ENCODE results near the gene H2AZ2.
"Not testable (repeated sequence)": the region's sequence is repeated elsewhere in the genome, so short reads cannot be mapped to it uniquely, and the experiment has no call there.

H2AZ2 gene

DNA sequence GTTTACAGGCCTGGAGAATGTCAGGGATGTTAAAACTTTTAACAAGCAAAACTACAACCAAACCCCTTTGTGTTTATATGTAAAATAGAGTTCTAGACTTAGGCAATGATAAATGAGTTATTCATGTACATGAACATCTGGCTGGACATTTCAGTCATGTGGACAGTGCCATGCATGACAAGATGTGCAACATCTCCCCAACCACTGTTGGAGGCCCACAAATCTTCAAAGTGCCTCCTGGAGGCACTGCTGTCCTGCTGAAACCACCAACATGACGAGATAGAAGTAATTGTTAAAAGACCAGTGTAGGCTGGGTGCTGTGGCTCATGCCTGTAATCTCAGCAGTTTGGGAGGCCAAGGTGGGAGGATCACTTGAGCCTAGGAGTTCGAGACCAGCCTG lies 33.0 kb downstream of the H2AZ2 start:
- no peak for DNase-seq (ENCODE audit: low read depth)

DNA sequence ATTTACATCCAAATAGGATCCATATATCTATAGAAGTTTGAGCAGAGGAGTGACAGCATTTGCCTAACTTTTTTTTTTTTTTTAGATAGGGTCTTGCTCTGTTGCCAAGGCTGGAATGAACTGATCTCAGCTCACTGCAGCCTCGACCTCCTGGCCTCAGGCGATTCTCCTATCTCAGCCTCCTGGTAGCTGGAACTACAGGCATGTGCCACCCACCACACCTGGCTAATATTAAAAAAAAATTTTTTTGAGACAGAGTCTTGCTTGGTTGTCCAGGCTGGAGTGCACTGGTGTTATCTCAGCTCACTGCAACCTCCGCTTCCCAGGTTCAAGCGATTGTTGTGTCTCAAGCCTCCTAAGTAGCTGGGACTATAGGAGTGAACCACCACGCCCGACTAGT lies 36.3 kb downstream of the H2AZ2 start:
- DNase-seq (ENCODE audit: low read depth) = no peak

DNA sequence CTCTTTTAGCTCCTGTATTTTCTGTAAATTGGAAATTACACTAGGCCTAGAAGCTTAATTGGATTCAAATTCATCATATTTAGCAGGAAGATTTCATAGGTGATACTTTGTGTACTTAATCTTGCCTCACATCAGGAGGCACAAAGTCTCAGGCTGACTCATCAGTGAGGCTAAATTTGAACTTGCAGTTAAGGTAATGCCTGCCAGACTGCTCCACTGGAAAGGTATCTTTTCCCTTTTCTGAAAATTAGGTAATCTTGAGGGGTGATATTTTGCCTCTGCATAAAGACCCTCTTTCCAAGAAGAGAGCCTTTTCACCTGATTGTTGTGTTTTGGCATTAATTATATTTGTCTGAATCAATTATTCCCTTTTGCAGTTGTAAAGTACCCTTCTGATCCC lies 36.8 kb downstream of the H2AZ2 start:
- no peak for DNase-seq (ENCODE audit: low read depth)

DNA sequence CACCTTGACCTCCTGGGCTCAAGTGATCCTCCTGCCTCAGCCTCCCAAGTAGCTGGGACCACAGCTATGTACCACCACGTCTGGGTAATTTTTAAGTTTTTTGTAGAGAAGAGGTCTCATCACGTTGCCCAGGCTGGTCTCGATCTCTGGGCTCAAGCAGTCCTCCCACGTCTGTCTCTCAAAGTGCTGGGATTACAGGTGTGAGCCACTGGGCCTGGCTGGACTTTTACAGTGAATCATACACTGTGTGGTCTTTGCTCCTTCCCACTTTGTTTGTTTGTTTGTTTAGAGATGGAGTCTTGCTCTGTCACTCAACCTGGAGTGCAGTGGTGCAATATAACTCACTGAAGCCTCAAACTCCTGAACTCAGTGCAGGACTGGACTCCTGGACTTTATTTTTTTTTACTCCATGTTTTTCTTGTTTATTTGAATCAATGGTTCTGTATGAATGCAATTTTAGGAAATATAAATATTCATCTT lies 38.9 kb downstream of the H2AZ2 start:
- no peak for DNase-seq (ENCODE audit: low read depth)

DNA sequence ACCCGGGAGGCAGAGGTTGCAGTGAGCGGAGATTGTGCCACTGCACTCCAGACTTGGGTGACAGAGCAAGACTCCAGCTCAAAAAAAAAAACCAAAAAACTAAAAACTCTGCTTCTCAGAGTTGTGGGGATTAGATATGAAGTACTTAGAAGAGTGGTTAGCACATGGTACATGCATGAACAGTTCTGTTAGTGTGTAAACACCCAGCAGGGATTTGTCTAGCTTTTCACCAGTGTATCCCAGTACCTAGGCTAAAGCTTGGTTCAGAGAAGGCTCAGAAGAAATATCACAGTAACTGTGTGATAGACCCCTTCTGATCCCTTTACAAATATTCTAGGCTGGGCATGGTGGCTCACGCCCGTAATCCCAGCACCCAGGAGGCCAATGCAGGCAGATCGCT lies 41.9 kb downstream of the H2AZ2 start:
- DNase-seq (ENCODE audit: low read depth) = no peak

DNA sequence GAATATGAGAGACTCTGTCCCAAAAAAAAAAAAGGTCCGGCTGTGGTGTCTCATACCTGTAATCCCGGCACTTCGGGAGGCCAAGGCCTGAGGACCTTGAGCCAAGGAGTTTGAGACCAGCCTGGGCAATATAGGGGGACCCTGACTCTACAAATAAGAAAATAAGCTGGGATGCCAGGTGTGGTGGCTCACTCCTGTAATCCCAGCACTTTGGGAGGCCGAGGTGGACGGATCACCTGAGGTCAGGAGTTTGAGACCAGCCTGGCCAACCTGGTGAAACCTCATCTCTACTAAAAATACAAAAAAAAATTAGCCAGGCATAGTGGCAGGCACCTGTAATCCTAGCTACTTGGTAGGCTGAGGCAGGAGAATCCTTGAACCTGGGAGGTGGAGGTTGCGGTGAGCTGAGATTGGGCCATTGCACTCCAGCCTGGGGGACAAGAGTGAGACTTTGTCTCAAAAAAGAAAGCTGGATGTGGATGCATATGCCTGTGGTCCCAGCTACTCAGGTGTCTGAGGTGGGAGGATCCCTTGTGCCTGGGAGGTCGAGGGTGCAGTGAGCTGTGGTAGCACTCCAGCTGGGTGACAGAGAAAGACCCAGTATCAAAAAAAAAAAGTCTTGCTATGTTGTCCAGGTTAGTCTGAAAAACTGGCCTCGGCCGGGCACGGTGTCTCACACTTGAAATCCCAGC lies 43.9 kb downstream of the H2AZ2 start:
- not testable (repeated sequence) for DNase-seq (ENCODE audit: low read depth)

DNA sequence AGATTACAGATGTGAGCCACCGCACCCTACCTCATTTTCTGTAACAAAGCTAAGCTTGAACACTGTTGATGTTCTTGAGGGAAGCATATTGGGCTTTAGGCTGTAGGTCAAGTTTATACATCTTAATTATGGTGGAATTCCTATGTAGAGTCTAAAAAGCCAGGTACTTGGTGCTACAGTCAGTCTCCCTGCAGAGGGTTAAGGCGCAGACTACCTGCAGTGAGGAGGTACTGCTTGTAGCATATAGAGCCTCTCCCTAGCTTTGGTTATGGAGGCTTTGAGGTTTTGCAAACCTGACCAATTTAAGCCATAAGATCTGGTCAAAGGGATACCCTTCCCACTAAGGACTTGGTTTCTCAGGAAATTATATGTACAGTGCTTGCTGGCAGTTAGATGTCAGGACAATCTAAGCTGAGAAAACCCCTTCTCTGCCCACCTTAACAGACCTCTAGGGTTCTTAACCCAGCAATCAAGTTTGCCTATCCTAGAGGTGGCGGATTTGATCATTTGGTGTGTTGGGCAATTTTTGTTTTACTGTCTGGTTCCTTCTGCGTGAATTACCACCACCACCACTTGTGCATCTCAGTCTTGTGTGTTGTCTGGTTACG lies 45.4 kb downstream of the H2AZ2 start:
- DNase-seq (ENCODE audit: low read depth) = no peak

DNA sequence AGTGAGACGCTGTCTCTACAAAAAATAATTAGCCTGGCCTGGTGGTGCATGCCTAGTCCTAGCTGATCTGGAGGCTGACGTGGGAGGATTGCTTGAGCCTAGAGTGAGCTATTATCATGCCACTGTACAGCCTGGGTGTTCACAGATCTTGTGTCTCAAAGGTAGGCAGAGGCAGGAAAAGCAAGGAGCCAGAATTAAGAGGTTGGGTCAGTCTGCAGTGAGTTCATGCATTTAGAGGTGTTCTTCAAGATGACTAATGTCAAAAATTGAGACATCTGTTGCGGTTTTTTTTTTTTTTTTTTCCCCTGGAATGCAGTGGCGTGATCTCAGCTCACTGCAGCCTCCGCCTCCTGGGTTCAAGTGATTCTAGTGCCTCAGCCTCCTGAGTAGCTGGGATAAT lies 46.0 kb downstream of the H2AZ2 start:
- DNase-seq (ENCODE audit: low read depth) = no peak

DNA sequence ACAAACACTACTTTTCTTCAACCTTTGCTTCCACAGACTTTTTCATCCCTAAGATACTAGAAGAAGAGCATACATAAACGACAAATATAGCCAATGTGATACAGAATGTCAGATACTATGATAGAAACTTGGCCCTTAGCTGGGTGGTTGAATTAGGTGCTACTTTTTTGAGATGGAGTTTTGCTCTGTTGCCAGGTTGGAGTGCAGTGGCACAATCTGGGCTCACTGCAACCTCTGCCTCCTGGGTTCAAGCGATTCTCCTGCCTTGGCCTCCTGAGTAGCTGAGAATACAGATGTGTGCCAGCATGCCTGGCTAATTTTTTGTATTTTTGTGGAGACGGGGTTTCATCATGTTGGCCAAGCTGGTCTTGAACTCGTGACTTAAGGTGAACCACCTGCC lies 47.9 kb downstream of the H2AZ2 start:
- no peak for DNase-seq (ENCODE audit: low read depth)

DNA sequence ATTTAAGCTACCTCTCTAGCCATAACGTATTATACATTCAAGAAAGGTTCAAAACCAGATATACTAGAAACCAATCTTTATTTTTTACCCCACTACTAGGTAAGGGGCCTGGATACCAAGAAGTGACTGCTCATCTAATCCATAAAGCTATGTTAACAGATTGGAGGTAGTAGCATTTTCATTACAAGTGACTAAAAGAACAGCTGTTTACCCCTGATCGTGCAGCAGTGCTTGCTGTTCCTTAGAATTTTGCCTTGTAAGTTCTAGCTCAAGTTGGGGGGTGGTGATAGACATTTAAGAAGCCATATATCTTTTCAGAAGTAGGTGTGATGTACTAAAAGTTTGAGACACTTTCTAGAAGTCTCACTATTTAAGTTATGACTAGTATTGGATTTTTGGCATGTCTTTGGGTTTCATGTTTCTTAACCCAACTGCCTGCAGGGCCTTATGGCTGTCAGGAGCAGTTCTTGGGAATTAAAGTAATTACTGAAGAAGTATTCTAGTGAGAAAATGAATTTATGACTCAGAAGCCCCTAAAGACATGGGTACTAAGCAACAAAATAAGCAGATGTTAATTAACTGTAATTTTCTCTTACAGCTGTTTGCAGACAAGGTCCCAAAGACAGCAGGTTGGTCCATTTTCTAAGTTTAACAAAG lies 49.1 kb downstream of the H2AZ2 start:
- DNase-seq (ENCODE audit: low read depth) = no peak

DNA sequence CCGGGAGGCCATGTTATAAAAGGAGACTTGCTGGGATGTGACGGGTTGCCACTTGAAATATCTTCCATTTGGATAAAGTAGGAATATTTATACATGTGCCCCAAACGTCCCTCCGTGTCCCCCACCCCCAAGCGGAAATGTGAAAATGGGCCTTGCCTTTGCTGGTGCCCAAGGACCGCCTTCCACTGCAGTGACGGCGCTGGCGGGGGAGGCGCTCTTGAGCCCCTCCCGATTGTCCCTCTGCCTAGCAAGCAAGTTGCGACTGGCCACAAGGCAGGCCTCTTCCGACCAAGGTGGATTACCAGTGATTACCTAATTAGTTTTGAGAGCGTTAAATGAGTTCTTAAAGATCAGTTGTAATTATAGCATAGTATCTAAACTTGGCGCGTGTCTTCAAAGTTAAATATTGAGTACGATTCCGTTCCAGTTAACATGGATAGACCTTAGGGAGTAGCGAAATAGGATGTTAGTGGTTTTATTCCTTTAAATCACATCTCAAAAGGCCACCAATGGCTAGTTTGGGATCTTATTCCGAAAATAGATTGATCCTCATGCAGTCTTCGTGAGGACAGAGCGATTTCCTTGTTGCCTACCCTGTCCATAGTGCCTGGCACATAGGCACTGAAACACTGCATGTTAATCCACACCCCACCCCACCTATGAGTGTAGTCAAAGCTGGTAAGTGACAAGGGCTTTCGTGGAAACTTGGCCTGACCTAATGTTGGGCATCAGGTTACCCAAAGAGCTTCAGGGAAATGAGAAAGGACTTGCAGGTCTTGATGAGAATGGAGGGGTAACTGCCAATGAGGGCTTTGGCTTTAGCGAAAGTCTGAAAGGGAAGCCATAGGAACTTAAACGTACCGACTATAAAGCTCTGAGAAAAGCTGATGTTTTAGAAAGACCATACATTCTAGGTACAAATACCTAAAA lies 50.3 kb downstream of the H2AZ2 start:
- no peak for DNase-seq (ENCODE audit: low read depth)

DNA sequence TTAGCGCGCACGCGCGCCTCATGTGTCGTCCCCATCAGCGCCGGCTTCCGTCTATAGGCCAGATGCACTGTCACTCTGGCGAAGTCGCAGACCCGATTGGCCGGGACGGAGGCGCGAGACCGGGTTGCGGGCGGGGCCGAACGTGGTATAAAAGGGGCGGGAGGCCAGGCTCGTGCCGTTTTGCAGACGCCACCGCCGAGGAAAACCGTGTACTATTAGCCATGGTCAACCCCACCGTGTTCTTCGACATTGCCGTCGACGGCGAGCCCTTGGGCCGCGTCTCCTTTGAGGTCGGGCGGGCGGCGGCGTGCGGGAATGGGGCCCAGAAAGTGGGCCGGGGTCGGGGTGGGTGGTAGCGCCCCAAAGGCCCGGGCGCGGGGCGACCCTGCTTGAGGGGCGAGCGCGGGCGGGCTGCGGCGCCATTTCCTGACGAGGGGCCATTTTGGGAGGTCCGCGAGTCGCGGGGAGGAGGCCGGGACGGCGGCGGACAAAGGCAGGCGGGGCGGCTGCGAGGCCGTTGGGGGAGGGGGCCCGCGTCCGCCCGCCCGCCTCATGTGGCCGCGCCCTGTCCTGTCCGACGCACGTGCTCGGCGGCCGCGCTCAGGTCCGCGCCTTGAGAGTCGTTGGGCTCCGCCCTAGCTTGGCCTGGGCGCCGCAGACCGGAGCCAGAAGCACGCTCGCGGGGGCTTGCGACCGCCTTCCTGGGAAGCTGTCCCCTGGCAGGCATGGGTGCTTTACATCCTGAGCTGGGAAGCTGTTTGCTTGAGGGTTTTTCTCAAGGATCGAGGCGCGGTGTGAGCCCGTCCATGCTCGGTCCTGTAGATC lies 51.2 kb downstream of the H2AZ2 start, which contains the start of gene PPIA:
PPIA (plus strand) TSS at position 178 of the 825 bp plus-strand sequence; CDS start at position 222, 44 bp downstream.
- peak; percentile 84 for DNase-seq (ENCODE audit: low read depth)

DNA sequence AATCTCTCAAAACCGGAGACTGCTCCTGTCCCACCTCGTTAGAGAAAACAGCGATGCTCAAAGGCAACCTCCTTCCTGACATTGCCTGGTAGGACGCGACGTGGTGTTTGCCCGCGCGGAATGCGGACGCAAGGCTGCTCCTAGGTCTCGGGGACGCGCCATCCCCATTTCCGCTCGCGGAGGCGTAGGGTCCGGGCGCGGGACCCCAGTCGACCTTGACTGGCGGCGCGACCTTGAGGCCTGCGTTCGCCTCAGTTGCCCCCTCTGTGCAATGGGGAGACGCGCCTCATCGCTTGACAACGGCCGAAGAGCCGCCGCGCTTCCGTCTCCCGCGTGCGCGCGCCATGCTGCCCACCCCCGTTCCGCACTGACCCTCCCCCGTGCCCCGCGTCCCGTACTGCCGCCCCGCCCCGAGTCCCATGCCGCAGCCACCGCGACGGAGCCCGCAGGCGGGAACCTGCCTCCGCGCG lies 51.8 kb downstream of the H2AZ2 start:
- DNase-seq (ENCODE audit: low read depth) = peak; percentile 38

DNA sequence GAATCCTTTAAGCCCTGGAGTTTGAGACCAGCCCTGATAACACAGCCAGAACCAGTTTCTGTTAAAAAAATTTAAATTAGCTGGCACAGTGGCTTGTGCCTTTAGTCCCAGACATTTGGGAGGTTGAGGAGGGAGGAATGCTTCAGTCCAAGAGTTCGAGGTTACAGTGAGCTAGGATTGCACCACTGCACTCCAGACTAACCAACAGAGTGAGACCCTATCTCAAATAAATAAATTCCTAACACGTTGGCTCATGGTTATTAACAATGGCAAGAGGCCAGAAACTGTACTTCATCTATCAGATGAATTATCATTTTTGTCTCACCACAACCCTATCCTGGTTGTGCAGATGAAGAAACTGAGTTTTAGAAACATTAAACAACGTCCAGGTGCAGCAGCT lies 53.6 kb downstream of the H2AZ2 start:
- no peak for DNase-seq (ENCODE audit: low read depth)

DNA sequence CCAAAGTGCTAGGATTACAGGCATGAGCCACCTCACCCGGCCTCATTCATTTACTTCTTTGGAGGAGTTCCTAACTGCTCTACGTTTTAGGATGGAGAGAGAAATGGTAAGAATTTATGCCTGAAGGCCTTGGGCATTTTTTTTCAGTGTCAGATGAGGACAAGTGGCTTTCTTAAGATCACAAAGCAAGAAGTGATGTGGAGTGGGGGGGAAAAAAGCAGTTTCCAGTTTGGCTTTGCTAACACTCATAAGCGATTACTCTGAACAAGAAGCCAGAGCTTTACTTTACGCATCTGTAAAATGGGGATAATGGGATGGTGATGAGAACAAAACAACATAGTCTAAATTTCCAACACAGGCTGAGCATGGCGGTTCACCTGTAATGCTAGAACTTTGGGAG lies 54.0 kb downstream of the H2AZ2 start:
- no peak for DNase-seq (ENCODE audit: low read depth)

DNA sequence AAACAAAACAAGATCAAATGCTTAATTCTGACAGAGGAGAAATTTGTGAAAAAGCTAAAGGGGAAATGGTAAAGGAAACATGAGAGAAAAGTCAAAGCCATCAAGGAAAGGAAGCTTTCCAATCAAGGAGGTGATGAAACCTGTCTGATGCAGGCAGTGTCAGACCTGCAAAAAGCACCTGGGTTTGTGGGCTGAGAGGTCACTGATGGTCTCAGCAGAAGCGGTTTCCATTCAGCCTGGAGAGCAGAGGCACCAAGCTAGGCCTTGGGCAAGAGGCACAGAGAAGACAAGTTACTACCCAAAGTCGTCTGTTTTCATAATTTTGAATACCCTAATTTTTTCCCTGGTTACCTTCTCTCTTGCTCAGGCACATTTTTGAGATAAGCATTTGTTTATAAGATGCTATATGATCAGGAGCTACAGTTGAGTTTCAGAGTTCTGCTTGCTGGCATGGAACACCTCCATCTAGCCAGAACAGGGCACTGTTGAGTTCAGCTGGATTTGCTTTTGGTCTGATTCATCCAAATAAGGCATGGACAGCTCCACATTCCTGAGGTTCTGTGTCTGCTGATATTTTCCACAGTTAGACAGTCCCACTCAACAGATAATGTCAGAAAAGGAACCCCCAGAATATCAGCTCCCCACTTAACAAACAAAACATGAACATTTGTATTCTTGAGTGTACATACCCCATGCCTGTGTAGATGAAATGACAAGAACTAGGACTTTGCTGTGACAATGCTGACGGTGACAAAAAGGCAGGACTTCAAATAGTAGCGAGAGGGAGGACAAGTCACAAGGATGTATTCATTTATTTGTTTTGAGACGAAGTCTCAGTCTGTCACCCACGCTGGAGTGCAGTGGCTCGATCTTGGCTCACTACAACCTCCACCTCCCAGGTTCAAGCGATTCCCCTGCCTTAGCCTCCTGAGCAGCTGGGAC lies 56.3 kb downstream of the H2AZ2 start:
- DNase-seq (ENCODE audit: low read depth) = no peak

DNA sequence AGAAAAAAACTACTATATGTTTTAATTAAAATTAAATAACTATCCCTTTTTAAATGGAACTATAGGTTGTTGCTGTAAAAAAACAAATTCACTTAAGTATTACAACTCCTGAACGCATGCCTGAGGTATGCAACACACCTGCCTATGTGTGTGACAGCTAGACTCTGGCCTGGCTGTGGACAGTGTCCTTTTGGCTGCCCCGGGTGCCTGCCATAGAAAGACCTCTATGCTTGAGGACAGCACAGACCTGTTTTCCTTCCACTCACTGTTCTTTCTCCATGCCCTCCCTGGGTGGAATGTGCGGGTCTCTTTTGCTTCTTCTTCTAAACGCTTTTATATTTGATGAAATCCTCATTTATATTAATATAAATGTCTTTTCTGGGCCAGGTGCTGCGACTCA lies 57.9 kb downstream of the H2AZ2 start:
- DNase-seq (ENCODE audit: low read depth) = no peak

DNA sequence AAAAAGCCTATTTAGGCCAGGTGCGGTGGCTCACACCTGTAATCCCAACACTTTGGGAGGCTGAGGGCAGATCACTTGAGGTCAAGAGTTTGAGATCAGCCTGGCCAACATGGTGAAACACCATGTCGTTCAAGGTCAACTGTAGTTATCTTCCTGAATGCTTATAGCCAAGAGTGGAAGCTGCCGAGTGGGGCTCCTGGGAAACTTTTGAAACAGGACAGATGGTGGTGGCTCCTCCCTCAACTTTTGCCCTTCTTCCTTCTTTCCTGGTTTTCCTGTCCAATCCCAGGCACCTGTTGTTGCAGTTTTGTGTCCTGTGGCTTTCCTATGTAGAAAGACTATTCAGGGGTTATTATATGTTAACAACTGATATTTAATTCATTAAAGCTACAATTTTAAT lies 60.1 kb downstream of the H2AZ2 start:
- no peak for DNase-seq (ENCODE audit: low read depth)

DNA sequence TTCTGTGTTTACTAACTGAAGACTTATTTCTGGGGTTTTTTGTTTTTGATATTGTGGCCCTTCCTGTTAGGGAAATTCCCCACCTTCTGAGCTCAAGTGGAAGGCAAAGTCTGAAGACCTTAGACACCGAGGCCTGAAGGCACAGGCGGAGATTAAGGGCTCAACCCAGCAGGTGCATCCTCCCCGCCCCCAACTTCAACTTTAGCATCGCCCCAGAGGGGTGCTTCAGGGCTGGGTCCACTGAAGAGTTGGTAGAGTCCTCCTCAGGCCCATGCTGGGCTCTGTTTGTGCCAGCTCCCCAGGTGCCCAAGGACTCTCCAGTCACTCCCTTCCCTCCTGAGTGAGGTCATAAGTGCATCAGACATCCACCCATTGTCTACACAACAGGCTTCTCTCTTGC lies 60.8 kb downstream of the H2AZ2 start:
- no peak for DNase-seq (ENCODE audit: low read depth)

DNA sequence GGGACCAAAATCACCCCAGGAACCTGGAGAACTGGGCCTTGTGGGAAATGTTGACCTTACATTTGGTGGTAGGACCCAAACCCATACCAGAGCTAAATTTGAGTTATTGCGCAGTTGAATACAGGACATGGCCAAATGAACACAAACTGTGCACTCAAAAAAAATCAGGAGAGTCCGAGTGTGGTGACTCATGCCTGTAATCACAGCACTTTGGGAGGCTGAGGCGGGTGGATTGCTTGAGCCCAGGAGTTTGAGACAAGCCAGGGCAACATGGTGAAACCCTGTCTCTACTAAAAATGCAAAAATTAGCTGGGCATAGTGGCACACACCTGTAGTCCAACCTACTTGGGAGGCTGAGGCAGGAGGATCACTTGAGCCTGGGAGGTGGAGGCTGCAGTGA lies 62.7 kb downstream of the H2AZ2 start:
- DNase-seq (ENCODE audit: low read depth) = not testable (repeated sequence)

Measured in HS-27A (cell line).